DOHH2 (cell line): ENCODE measurements around the gene CPLX1.

Experiments used
- H3F3A ChIP-seq: fragments of 200-600 bp; sonication (generic), shearing (Covaris generic); 2 replicates; pipeline ENCODE4 v1.6.0; 2016; ENCODE audit warnings: antibody characterized with exemption, mild to moderate bottlenecking; ENCODE audit not compliant: control insufficient read depth, insufficient read depth
- H3K27ac ChIP-seq: fragments of 200-600 bp; sonication (generic); 2 replicates; pipeline ENCODE4 v1.5.1; 2014; ENCODE audit warnings: low read depth, mild to moderate bottlenecking, low read length, moderate library complexity
- H3K27me3 ChIP-seq: fragments of 200-600 bp; sonication (generic); 2 replicates; pipeline ENCODE4 v1.6.1; 2014; ENCODE audit warnings: mild to moderate bottlenecking, low read length, mixed read lengths; ENCODE audit not compliant: control insufficient read depth
- H3K36me3 ChIP-seq: fragments of 200-600 bp; sonication (generic); 2 replicates; pipeline ENCODE4 v1.6.1; 2014; ENCODE audit warnings: mild to moderate bottlenecking, low read length, moderate library complexity, mixed read lengths; ENCODE audit not compliant: control insufficient read depth
- H3K4me1 ChIP-seq: fragments of 200-600 bp; sonication (generic); 2 replicates; pipeline ENCODE4 v1.6.1; 2014; ENCODE audit warnings: mild to moderate bottlenecking, low read length, mixed read lengths; ENCODE audit not compliant: control insufficient read depth
- H3K4me2 ChIP-seq: fragments of 200-600 bp; sonication (generic); 2 replicates; pipeline ENCODE4 v1.6.0; 2014; ENCODE audit warnings: mild to moderate bottlenecking, low read length, moderate library complexity
- H3K4me3 ChIP-seq: fragments of 200-600 bp; sonication (generic); 2 replicates; pipeline ENCODE4 v1.5.1; 2014; ENCODE audit warnings: mild to moderate bottlenecking, low read length, mixed read lengths
- H3K79me2 ChIP-seq: fragments of 200-600 bp; sonication (generic); 2 replicates; pipeline ENCODE4 v1.6.1; 2014; ENCODE audit warnings: mild to moderate bottlenecking, low read length, mixed read lengths; ENCODE audit not compliant: control insufficient read depth
- H3K9me2 ChIP-seq: fragments of 200-600 bp; sonication (generic); replicated peaks from 2 replicates; pipeline ENCODE4 v1.6.1; 2014; ENCODE audit warnings: mild to moderate bottlenecking, low read length, mixed read lengths; ENCODE audit not compliant: control insufficient read depth
- H3K9me3 ChIP-seq: fragments of 200-600 bp; sonication (generic); 2 replicates; pipeline ENCODE4 v1.6.1; 2014; ENCODE audit warnings: antibody characterized with exemption, low read length, mixed read lengths; ENCODE audit not compliant: control insufficient read depth, insufficient read depth
- H4K20me1 ChIP-seq: fragments of 200-600 bp; sonication (generic); 2 replicates; pipeline ENCODE4 v1.6.0; 2014; ENCODE audit warnings: low read depth, mild to moderate bottlenecking, antibody characterized with exemption, low read length, moderate library complexity; ENCODE audit not compliant: control insufficient read depth, insufficient read depth
- CTCF ChIP-seq: fragments of 200-600 bp; sonication (generic); IDR thresholded peaks from one replicate; pipeline ENCODE4 v1.5.1; 2014; ENCODE audit warnings: antibody characterized with exemption, mild to moderate bottlenecking, low read depth, low read length; ENCODE audit not compliant: poor library complexity, severe bottlenecking
- EZH2phosphoT487 ChIP-seq: fragments of 200-600 bp; sonication (generic); IDR thresholded peaks from 2 replicates; pipeline ENCODE4 v1.6.1; 2017; ENCODE audit warnings: borderline replicate concordance, mild to moderate bottlenecking, antibody characterized with exemption, low read length, moderate library complexity, mixed read lengths

The CPLX1 gene

GRCh38 chr4:766559-767283 is 59.2 kb downstream of the CPLX1 start:
- TF ChIP-seq CTCF (no peak), EZH2phosphoT487 (no peak)
- Histone ChIP-seq H3K79me2 (peaks cover 38% of the 10 kb centered on the region), H4K20me1 (peaks cover 4% of the 10 kb centered on the region; the same call in 1 of the 2 replicates), H3K9me2 (no peaks in the 10 kb centered on the region), H3K36me3 (peaks cover 84% of the 10 kb centered on the region), H3K4me2 (no peak overlapping the region), H3F3A (peaks cover 35% of the 10 kb centered on the region), H3K4me1 (peaks cover 20% of the 10 kb centered on the region), H3K4me3 (no peak overlapping the region), H3K27ac (no peak overlapping the region), H3K27me3 (no peaks in the 10 kb centered on the region), H3K9me3 (no peaks in the 10 kb centered on the region)

- no peaks in the 10 kb centered on the region for H3K9me3 ChIP-seq
- H3K27ac ChIP-seq = no peak overlapping the region
- H3F3A ChIP-seq = peaks cover 35% of the 10 kb centered on the region
- no peaks in the 10 kb centered on the region for H3K9me2 ChIP-seq
- H3K27me3 ChIP-seq = no peaks in the 10 kb centered on the region
- no peak overlapping the region for H3K4me3 ChIP-seq
- peaks cover 84% of the 10 kb centered on the region for H3K36me3 ChIP-seq
- no peak overlapping the region for H3K4me2 ChIP-seq
- TF ChIP-seq CTCF (no peak), EZH2phosphoT487 (no peak)
- peaks cover 20% of the 10 kb centered on the region for H3K4me1 ChIP-seq
- peaks cover 4% of the 10 kb centered on the region; the same call in 1 of the 2 replicates for H4K20me1 ChIP-seq
- peaks cover 32% of the 10 kb centered on the region for H3K79me2 ChIP-seq
Observed at GRCh38 chr4:766152-766515, 59.8 kb downstream of the CPLX1 start.

GRCh38 chr4:764405-765169 is 61.3 kb downstream of the CPLX1 start:
- no peaks in the 10 kb centered on the region for H3K9me2 ChIP-seq
- TF ChIP-seq EZH2phosphoT487 (no peak), CTCF (no peak)
- H3K79me2 ChIP-seq = peaks cover 17% of the 10 kb centered on the region
- peaks cover 26% of the 10 kb centered on the region for H3F3A ChIP-seq
- peaks cover 20% of the 10 kb centered on the region for H3K4me1 ChIP-seq
- H3K4me2 ChIP-seq = no peak overlapping the region
- no peaks in the 10 kb centered on the region for H3K9me3 ChIP-seq
- peaks cover 81% of the 10 kb centered on the region for H3K36me3 ChIP-seq
- H3K4me3 ChIP-seq = no peak overlapping the region
- H3K27ac ChIP-seq = no peak overlapping the region
- H4K20me1 ChIP-seq = no peaks in the 10 kb centered on the region
- H3K27me3 ChIP-seq = no peaks in the 10 kb centered on the region
